Measurements from ENCODE around the gene RASA3.

RASA3 gene

GRCh38 chr13:113975416-113975815 lies 157.0 kb downstream of the RASA3 start:
- Histone ChIP-seq H3K4me3 (ENCODE audit: low read length) (no peak overlapping the region), H3K9ac (ENCODE audit: low read length) (no peak overlapping the region), H3K27ac (ENCODE audit: low read length) (no peak overlapping the region), H3K27me3 (ENCODE audit: control insufficient read depth, insufficient read depth, low read length) (no peaks in the 10 kb centered on the region), H3K9me3 (ENCODE audit: control insufficient read depth, low read depth, low read length) (no peaks in the 10 kb centered on the region), H3K36me3 (ENCODE audit: control insufficient read depth, low read depth, low read length) (peaks cover 3% of the 10 kb centered on the region), H3K4me1 (ENCODE audit: control insufficient read depth, low read depth, low read length) (no peaks in the 10 kb centered on the region)

- Histone ChIP-seq H3K4me3 (ENCODE audit: low read length) (no peak overlapping the region), H3K9me3 (ENCODE audit: control insufficient read depth, low read depth, low read length) (no peaks in the 10 kb centered on the region), H3K9ac (ENCODE audit: low read length) (no peak overlapping the region), H3K4me1 (ENCODE audit: control insufficient read depth, low read depth, low read length) (no peaks in the 10 kb centered on the region), H3K27me3 (ENCODE audit: control insufficient read depth, insufficient read depth, low read length) (no peaks in the 10 kb centered on the region), H3K36me3 (ENCODE audit: control insufficient read depth, low read depth, low read length) (no peaks in the 10 kb centered on the region), H3K27ac (ENCODE audit: low read length) (no peak overlapping the region)
These were observed 157.8 kb downstream of the RASA3 start for GRCh38 chr13:113974304-113975281.

GRCh38 chr13:113973218-113974164 lies 158.9 kb downstream of the RASA3 start, which contains the start of gene C13orf46:
C13orf46 (minus strand) TSS chr13:113974076; CDS start chr13:113973997, 79 bp downstream.
- Histone ChIP-seq H3K27ac (ENCODE audit: low read length) (no peak within 1 kb of the TSS), H3K36me3 (ENCODE audit: control insufficient read depth, low read depth, low read length) (no peaks in the 10 kb centered on the region), H3K9me3 (ENCODE audit: control insufficient read depth, low read depth, low read length) (no peaks in the 10 kb centered on the region), H3K4me1 (ENCODE audit: control insufficient read depth, low read depth, low read length) (no peaks in the 10 kb centered on the region), H3K9ac (ENCODE audit: low read length) (no peak within 1 kb of the TSS), H3K4me3 (ENCODE audit: low read length) (no peak within 1 kb of the TSS), H3K27me3 (ENCODE audit: control insufficient read depth, insufficient read depth, low read length) (no peaks in the 10 kb centered on the region)

GRCh38 chr13:113972451-113973217 lies 159.8 kb downstream of the RASA3 start:
- no peak overlapping the region for H3K4me3 ChIP-seq (ENCODE audit: low read length)
- H3K9ac ChIP-seq (ENCODE audit: low read length) = no peak overlapping the region
- no peaks in the 10 kb centered on the region for H3K4me1 ChIP-seq (ENCODE audit: control insufficient read depth, low read depth, low read length)
- H3K27ac ChIP-seq (ENCODE audit: low read length) = no peak overlapping the region
- no peaks in the 10 kb centered on the region for H3K27me3 ChIP-seq (ENCODE audit: control insufficient read depth, insufficient read depth, low read length)
- H3K9me3 ChIP-seq (ENCODE audit: control insufficient read depth, low read depth, low read length) = no peaks in the 10 kb centered on the region
- no peaks in the 10 kb centered on the region for H3K36me3 ChIP-seq (ENCODE audit: control insufficient read depth, low read depth, low read length)

GRCh38 chr13:113971471-113972231 lies 160.8 kb downstream of the RASA3 start:
- Histone ChIP-seq H3K27me3 (ENCODE audit: control insufficient read depth, insufficient read depth, low read length) (no peaks in the 10 kb centered on the region), H3K9ac (ENCODE audit: low read length) (no peak overlapping the region), H3K36me3 (ENCODE audit: control insufficient read depth, low read depth, low read length) (no peaks in the 10 kb centered on the region), H3K4me3 (ENCODE audit: low read length) (no peak overlapping the region), H3K27ac (ENCODE audit: low read length) (no peak overlapping the region), H3K4me1 (ENCODE audit: control insufficient read depth, low read depth, low read length) (no peaks in the 10 kb centered on the region), H3K9me3 (ENCODE audit: control insufficient read depth, low read depth, low read length) (no peaks in the 10 kb centered on the region)

- H3K4me3 ChIP-seq (ENCODE audit: low read length) = no peak overlapping the region
- no peaks in the 10 kb centered on the region for H3K27me3 ChIP-seq (ENCODE audit: control insufficient read depth, insufficient read depth, low read length)
- H3K27ac ChIP-seq (ENCODE audit: low read length) = no peak overlapping the region
- no peak overlapping the region for H3K9ac ChIP-seq (ENCODE audit: low read length)
- H3K4me1 ChIP-seq (ENCODE audit: control insufficient read depth, low read depth, low read length) = no peaks in the 10 kb centered on the region
- no peaks in the 10 kb centered on the region for H3K9me3 ChIP-seq (ENCODE audit: control insufficient read depth, low read depth, low read length)
- no peaks in the 10 kb centered on the region for H3K36me3 ChIP-seq (ENCODE audit: control insufficient read depth, low read depth, low read length)
These were observed 161.5 kb downstream of the RASA3 start for GRCh38 chr13:113970810-113971470.

GRCh38 chr13:113969973-113970611 lies 162.3 kb downstream of the RASA3 start:
- Histone ChIP-seq H3K27me3 (ENCODE audit: control insufficient read depth, insufficient read depth, low read length) (no peaks in the 10 kb centered on the region), H3K36me3 (ENCODE audit: control insufficient read depth, low read depth, low read length) (no peaks in the 10 kb centered on the region), H3K4me3 (ENCODE audit: low read length) (no peak overlapping the region), H3K9ac (ENCODE audit: low read length) (no peak overlapping the region), H3K27ac (ENCODE audit: low read length) (no peak overlapping the region), H3K4me1 (ENCODE audit: control insufficient read depth, low read depth, low read length) (no peaks in the 10 kb centered on the region), H3K9me3 (ENCODE audit: control insufficient read depth, low read depth, low read length) (no peaks in the 10 kb centered on the region)

GRCh38 chr13:113969311-113969972 lies 163.0 kb downstream of the RASA3 start:
- H3K27me3 ChIP-seq (ENCODE audit: control insufficient read depth, insufficient read depth, low read length) = no peaks in the 10 kb centered on the region
- no peaks in the 10 kb centered on the region for H3K4me1 ChIP-seq (ENCODE audit: control insufficient read depth, low read depth, low read length)
- no peaks in the 10 kb centered on the region for H3K36me3 ChIP-seq (ENCODE audit: control insufficient read depth, low read depth, low read length)
- no peak overlapping the region for H3K27ac ChIP-seq (ENCODE audit: low read length)
- H3K9ac ChIP-seq (ENCODE audit: low read length) = no peak overlapping the region
- no peaks in the 10 kb centered on the region for H3K9me3 ChIP-seq (ENCODE audit: control insufficient read depth, low read depth, low read length)
- H3K4me3 ChIP-seq (ENCODE audit: low read length) = no peak overlapping the region

GRCh38 chr13:113968463-113969310 lies 163.7 kb downstream of the RASA3 start:
- Histone ChIP-seq H3K4me3 (ENCODE audit: low read length) (no peak overlapping the region), H3K4me1 (ENCODE audit: control insufficient read depth, low read depth, low read length) (no peaks in the 10 kb centered on the region), H3K9me3 (ENCODE audit: control insufficient read depth, low read depth, low read length) (no peaks in the 10 kb centered on the region), H3K27ac (ENCODE audit: low read length) (no peak overlapping the region), H3K9ac (ENCODE audit: low read length) (no peak overlapping the region), H3K36me3 (ENCODE audit: control insufficient read depth, low read depth, low read length) (no peaks in the 10 kb centered on the region), H3K27me3 (ENCODE audit: control insufficient read depth, insufficient read depth, low read length) (no peaks in the 10 kb centered on the region)
